GM19238 (cell line): Measurements from ENCODE around the gene YWHAQ.

Experiments used
- DNase-seq: peaks from one replicate; pipeline ENCODE4 v3.0.0; 2011; ENCODE audit warnings: low spot score; ENCODE audit not compliant: insufficient read length

YWHAQ gene

GRCh38 chr2:9630736-9631552 lies at the start of gene YWHAQ:
YWHAQ (minus strand) TSS chr2:9630997; CDS start chr2:9630452, 545 bp downstream.
- DNase-seq, result peak; percentile 99

- DNase-seq, result no peak
Measured at GRCh38 chr2:9680082-9680481, 49.3 kb upstream of the YWHAQ start.

GRCh38 chr2:9679218-9679617 lies 48.4 kb upstream of the YWHAQ start:
- no peak for DNase-seq

GRCh38 chr2:9678544-9678943 lies 47.7 kb upstream of the YWHAQ start:
- DNase-seq, result no peak

- no peak for DNase-seq
Measured at GRCh38 chr2:9675415-9676351, 44.9 kb upstream of the YWHAQ start.

- DNase-seq, result no peak
Measured at GRCh38 chr2:9674891-9675414, 44.2 kb upstream of the YWHAQ start.

GRCh38 chr2:9673914-9674481 lies 43.2 kb upstream of the YWHAQ start:
- no peak for DNase-seq

- no peak for DNase-seq
Measured at GRCh38 chr2:9668687-9669345, 38.0 kb upstream of the YWHAQ start.

GRCh38 chr2:9667826-9668225 lies 37.0 kb upstream of the YWHAQ start:
- no peak for DNase-seq

- no peak for DNase-seq
Measured at GRCh38 chr2:9666306-9666705, 35.5 kb upstream of the YWHAQ start.

- no peak for DNase-seq
Measured at GRCh38 chr2:9665898-9666297, 35.1 kb upstream of the YWHAQ start.

- no peak for DNase-seq
Measured at GRCh38 chr2:9664365-9664764, 33.6 kb upstream of the YWHAQ start.

- DNase-seq, result no peak
Measured at GRCh38 chr2:9663008-9663879, 32.4 kb upstream of the YWHAQ start.

- no peak for DNase-seq
Measured at GRCh38 chr2:9661261-9661660, 30.5 kb upstream of the YWHAQ start.

GRCh38 chr2:9660781-9661180 lies 30.0 kb upstream of the YWHAQ start:
- no peak for DNase-seq

GRCh38 chr2:9660154-9660553 lies 29.4 kb upstream of the YWHAQ start:
- no peak for DNase-seq

GRCh38 chr2:9658972-9659371 lies 28.2 kb upstream of the YWHAQ start:
- DNase-seq, result no peak

- no peak for DNase-seq
Measured at GRCh38 chr2:9657731-9658130, 26.9 kb upstream of the YWHAQ start.

GRCh38 chr2:9657083-9657482 lies 26.3 kb upstream of the YWHAQ start:
- DNase-seq, result no peak

- peak; percentile 58 for DNase-seq
Measured at GRCh38 chr2:9656270-9656766, 25.5 kb upstream of the YWHAQ start.
